HG03103 (cell line): ENCODE data around the gene ACOXL.

Experiments used
- ATAC-seq: cut with Tn5 transposase; IDR thresholded peaks from one replicate; pipeline ENCODE4 v1.9.1; 2021; ENCODE audit warnings: low read depth; ENCODE audit not compliant: unreplicated experiment

Gene ACOXL

DNA sequence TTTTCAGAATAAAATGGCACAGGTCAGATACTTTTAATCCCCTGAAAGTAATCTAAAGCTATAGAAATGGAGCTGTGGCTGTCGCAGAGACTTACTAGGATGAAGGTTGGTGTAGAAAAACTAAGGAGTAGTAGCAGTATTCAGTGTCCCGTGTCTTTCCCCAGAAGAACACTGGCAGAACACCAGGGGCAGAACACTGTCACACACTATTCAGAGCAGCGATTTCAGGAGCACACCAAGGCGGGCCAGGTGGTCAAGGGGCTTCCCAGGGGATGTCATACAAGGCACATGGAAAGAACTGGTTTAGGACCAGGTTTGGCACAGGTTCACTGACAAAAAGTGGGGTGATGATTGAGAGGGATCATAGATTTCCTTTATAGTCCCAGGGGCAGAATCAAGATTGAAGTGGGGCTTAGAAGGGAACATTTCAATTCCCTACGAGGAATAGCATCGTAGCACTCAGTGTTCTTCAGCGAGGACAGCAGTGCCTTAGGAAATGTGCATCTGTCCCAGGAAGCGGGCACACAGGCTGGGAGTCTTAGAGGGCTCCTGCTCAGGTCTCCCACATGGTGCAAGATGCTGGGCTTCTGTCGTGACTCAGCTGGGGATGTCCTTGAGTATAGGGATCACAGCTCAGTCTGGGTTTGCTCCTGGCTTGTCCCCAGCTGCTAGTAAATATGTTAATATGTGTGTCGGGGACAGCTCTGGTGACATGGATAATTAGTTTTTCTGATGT lies 410.9 kb downstream of the ACOXL start:
- ATAC-seq: no peak

DNA sequence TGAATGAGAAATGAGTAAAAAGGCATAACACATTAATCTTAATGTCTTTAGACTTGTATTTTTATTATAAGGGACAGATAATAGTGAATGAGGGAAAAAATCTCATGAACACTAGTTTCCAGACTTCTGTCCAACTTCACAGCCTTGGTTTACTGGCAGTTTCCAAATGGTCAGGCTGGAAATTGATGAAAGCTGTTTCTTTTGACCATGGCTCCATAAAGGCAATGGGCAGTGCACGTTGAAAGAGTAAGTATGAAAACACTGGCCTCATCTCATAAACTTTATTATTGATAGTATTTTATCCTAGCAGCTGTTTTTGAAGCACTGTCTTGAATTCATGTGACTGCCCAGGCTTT lies 411.4 kb downstream of the ACOXL start:
- no peak for ATAC-seq

DNA sequence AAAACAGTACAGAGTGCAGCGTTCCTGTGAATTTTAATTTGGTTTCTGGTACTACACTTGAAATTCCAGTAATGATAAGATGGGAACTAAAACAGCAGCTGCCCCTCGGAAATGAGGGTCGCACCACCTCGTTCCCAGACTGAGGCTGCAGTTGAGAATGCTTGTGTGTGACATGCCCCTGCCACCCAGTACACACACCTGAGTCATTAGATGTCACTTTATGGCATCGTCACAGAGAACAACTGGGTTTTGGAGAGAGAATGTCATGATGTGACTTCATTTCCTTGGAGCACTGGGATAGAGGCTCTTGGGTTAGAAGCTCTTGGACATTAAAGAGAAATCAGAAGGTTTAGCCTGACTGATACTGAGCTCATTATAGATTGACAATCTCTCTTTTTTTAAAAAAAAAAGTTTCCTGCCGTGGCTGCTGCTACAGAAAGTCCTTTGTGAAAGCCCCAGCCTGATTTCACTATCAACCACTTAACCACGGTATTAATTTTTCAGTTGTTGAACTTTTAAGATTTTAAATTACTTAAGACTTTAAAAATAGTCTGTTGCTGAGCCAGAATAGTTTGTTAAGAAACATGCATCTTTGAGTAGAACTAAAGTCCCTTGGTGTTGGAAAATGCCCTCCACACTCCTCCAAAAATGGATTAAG lies 412.9 kb downstream of the ACOXL start:
- ATAC-seq: no peak

DNA sequence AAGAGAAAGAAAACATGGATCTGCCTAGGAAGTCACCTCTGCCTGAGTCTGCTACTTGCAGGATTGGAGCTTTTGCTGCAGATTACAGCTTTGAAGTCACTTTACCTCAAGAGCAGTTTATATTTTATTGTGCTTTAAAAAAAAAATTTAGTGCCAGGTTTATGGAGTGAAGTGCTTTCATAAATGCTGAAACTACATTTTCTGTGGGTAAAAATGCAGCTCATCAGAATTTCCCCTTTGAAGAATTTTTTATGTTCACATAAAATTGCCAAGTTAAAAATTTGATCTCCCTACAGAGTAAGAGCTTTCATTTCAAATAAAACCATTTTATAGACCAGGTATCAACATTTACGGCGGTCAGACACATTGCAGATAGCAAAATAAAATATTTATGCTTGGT lies 413.6 kb downstream of the ACOXL start:
- no peak for ATAC-seq

DNA sequence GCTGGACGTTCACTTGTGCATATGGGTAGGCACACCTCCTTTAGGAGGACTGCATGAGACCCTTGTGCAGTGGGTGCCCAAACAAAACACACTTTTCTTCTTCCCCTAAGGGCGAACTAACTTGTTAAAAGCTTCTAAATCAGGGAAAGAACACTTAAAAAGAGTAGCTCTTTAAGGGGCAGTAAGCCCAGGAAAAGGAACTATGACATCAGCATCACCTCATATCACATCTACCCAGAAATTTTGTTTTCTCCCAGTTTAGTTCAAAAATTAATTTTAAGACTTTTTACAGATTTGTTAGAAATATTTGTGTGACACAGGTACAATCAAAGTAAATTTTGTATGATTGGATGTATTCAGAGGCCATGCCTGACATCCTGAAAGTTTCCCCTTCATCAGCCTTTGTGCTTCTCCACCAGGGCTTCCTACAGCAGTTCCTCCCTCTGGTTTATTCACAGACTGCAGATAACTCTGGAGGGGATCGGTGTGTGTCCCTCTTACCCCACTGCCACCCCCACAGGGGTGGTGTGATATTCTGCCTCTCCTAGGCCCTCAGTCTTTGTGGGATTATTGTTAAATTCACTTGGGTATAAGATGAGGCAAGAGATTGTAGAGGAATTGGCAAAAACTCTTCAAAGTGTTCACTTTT lies 416.0 kb downstream of the ACOXL start:
- no peak for ATAC-seq

DNA sequence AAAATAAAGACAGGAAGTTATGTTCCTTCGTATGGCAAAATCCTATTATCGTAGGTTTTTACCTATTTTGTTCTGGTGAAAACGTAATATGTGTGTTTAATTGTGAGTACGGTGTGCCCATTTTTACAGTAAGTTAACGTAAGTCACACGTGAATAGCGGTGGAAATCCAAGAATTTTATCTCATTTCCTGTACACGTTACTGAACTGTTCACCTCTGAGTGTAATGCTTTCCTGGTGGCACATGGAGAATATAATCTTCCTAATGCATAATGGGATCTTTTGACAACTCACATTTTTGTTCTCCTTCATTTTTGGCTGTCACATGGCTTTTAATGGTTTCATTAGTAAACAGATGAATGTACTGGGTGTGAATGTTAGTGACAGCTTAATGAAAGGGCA lies 416.6 kb downstream of the ACOXL start:
- no peak for ATAC-seq

DNA sequence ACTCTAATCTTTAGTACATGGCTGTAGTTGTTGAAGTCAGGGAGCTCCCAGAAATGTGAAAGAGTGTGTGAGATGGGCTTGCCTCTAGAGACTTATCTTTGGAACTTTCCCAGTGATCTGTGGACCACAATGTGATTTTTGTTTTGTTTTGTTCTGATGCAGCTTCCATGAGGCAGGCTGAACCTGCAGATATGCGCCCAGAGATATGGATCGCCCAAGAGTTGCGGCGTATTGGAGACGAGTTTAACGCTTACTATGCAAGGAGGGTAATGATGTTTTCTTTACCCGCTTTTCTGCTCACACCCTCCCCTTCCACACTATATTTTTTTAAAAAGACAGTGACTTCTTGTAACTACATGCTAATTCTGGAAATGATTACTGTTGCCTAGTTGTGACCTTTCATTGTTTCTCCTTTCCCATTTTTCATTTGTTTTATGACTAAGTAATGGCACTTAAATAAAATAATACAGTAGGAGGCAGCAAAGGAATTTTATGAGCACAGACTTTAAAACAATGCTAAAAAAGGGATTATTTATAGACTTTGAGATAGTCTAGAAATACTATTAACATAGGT lies 417.6 kb downstream of the ACOXL start:
- no peak for ATAC-seq

DNA sequence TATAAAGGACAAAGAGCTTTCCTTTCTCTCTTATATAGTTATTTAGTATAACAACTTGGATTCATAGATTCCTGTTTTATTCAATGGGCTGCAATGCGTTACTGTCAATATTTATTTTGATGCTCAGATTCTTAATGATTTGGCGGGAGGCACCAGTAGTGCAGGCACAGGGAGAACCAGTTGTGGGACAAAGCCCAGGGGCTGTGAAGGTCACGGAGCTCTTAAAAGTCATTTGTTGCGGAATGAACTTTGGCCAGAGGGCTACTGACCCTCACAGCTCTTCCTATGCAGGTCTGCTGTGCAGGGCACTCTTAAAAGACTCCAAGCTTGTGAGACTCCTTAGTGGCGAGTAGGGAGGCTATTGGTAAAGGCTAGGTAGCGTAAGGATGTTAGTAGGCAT lies 422.4 kb downstream of the ACOXL start:
- no peak for ATAC-seq

DNA sequence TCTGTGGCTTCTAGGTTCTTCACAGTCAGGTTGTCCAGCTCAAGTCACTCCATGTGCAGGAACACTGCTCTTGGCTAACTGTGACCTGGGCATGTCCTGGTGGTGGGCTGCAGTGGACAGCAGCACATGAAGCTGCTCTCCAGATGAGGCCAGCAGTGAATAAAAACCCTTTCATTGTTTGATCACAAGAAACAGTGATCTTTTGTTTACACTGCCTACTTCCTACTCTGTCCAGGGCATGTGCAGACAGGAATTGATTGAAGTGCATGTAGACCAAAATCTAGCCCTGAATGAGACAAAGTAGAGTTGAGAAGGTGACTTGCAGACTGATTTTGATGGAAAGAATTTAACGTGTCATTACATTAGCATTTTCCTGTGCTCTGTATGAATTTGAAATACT lies 423.2 kb downstream of the ACOXL start:
- ATAC-seq: no peak

DNA sequence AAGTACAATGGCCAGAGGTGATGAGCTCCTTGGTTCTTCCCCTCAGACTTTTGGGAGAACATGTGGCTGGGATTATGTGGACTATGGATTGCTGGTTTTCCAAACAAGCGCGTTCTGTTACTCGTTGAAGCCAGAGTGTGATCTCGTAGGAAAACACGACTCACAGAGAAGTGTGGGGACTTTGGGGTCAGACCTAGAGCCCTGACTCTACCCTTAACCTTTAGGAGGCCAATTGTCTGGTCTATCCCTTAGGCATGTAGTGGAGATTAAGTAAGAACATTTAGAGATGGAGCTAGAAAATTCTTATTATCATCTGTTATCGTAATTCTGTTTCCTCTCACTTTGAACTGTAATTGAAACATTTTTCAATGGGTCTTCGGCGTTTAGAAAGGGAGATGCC lies 424.2 kb downstream of the ACOXL start:
- no peak for ATAC-seq

DNA sequence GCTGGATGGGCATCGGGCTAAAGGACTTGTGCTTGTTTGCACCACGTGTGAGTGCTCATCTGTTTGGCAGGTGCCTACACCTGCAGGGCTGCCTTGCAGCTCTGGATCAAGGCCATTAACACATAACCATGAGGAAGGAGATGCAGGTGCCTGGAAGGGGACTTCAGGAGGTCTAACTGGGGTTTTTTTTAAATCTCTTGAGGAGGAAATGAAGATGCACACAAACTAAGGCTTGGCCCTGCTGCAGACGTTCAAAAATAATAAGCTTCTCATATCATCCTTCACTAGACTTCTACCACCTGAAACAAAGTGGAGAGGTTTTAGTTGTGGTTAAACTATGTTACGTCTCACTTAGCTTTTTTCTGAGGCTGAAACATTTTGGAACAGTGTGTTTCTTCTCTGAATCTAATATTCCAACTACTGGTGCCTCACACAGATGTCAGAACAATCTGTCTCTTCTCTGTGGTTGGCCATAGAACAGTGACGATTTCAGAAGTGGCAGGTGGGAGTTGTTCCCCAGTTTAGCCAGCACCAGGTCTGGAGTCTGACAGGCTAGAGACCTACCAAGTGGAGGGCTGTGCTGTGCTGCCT lies 424.8 kb downstream of the ACOXL start:
- ATAC-seq: no peak

DNA sequence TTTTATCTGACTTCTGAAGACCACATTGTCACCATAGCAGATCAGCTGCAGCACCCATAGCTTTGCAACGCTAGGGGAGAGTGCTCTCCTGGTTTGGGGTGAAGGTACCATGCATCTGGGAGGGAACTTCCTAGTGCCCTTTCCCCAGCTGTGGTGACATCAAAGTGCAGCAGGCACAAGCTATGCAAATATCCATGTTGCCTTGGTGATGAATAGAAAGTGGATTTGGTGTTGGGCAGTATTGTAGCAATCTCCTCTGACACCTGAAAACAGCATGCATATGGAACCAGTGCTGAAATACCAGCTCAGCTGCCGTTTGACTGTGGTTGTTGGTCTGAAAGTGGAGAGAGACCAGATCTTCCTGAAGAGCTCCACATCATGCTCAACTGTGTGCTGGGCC lies 425.4 kb downstream of the ACOXL start:
- no peak for ATAC-seq

DNA sequence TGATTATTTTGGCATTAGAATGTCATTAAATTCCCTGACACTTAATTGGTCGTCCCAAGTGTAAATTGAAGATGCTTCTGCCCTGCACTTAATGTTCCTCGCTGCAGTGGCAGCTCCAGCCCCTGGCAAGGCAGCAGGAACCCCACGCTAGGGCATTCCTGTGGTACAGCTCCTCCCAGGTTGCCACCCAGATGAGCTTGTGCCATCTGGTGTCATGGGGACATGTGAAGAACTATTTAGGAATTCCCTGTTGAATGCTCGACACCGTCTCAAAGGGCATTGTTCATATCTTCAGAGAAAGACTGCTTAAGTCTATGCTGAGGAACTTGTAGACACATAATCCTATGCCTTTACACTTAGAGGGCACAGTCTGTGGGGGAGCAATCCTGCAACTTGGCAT lies 427.3 kb downstream of the ACOXL start:
- no peak for ATAC-seq

DNA sequence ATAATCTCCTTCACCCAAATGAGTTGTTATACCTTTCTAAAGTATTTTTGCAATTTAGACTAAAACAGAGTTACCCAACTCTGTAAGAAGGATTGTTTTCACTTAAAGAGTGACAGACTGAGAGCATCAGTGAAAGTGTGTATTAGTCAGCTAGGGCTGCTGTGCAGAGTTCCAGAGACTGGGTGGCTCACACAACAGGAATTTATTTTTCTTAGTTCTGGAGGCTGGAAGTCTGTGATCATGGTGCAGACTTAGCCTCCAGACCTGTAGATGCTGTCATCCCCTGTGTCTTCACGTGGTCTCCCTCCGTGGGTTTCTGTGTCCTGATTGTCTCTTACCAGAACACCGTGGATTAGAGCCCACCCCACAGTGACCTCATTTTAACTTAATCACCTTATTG lies 428.4 kb downstream of the ACOXL start:
- no peak for ATAC-seq

DNA sequence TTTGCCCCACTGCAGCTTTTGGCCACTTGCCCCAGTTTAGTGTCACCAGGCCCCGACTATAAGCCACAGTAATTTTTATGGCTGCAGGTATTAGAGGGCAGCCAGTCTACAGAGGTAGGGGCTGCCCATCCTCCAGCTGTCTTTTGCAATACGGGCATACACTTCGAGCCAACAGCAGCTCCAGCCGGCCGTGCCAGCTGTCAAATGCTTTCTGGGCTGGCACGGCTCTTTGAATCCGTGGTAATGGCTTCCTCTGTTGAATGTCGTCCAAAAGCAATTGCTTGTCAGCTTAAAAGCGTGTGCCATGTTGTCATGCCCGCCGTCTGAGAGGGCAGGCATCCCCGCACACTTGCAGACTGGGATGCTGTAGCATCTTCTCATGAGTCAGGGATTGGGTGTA lies 429.6 kb downstream of the ACOXL start:
- ATAC-seq: no peak

DNA sequence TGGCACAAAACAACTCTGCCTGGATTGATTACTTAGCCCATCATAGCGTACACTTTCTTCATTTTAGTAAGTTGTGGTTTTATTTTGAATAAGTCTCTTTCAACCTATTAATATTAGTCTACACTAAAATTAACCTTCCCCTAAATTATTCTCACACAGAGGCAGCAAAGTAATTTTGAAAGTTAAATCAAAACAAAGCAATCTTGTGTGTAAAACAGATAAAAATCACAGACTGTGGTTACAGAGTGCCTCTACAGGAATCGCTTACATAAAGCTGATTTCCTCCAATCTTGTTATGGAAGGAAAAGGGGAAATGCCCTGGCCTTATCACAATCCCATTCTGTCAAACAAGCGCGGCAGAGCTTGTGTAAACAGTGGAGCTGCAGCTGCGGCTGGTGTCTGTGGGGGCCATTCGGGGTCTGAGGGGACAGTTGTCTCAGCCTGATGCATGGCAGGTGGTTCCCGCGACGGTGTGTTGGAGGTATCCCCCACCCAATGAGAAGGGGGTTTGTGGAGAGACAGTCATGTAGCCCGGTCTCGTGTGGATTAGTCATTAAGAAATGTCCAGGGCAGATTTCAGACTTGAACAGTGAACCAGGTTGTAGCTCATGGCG lies 430.5 kb downstream of the ACOXL start:
- ATAC-seq: no peak

DNA sequence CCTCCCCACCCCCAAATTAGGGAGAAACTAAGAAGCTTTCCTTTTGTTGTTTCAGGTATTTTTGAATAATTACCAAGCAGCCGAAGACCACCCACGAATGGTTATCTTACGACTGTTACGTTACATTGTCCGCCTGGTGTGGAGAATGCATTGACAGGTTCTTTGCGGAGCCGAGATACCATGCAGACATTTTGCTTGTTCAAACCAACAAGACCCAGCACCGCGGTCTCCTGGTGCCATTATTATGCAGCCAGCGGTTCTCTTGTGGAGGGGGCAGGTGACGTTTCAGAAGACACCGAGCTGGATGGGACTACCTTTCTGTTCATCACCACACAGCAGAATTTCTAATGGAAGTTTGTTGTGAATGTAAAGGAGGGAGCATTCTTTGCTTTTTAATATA lies 431.7 kb downstream of the ACOXL start:
- ATAC-seq: no peak

DNA sequence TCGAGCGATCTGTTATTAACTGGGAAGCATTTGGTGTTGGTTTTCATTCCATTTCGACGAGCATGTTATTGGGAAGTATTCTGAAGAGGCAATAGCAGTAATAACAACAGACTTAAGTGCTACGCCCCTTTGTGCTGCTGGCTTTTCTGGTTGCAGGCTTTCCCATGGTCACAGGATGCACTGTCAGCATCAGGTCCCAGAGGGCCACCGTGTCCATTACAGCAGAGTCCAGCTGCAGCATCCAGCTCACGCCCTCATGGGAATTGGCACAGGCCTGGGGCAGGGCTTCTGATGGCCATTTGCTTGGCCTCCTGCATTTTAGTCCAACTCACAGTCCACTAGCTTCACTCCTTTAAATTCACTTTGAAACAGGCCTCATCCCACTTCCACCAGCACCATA lies 432.7 kb downstream of the ACOXL start:
- no peak for ATAC-seq

DNA sequence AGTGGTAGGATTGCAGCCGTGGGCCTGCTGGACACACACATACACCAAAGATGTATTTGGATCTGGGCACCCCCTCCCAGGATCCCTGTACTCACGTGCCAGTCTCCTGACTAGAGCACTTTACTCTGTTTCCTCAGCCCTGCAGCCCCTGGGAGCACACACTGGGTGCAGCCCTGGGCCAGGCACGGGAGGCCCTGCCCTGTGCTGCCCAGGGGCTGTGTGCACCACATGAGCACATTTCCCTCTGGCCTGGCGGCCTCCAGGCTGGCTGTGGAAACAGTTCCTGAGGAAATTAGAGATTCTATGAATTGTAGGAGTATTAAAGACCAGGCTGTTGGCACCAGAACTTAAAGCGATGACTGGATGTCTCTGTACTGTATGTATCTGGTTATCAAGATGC lies 433.7 kb downstream of the ACOXL start:
- ATAC-seq: no peak

DNA sequence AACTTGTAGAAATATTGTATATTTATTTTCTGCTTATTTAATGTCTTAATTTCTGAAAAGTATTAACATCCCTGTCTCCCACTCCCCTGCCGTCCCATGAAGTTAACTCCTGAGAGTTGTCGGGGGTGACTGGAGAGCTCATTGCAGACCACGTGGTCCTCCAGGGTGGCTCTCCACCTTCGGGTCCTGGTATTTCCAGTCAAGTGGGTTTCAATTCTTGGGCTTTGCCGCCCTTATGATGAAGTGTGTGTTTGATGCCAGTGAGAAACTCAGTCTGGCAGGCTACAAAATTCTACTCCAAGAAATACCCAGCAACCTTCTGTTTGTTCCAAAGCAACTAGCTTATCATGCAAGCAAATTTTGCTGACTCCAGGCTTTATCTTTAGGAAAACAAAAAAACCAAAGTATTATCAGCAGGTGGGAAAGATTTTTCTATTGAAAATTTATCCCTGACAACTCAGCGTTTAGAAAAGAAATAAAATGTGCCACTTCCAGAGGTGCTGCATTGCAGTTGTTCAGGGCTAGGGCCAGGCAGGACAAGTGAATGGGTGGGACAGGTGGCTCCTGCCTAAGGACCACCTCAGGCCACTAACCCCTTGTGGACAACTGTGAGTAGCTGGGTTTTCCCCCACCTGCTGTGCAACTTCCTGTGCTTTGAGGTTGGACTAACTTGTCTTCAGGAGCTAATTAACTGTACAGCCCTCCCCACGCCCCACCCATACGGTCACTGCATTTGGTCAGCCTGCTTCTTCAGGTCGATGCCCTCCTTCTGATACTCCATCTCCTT lies 434.9 kb downstream of the ACOXL start:
- no peak for ATAC-seq
